ENCODE data around the gene PNMT.

- TF ChIP-seq CTCF (IDR thresholded peaks at IDR 0.05), result no peak
- no peak for TF ChIP-seq POLR2A (IDR thresholded peaks at IDR 0.05)
These were observed 8.8 kb upstream of the PNMT start for GRCh38 chr17:39659279-39660010.
